Ovary (tissue), 9 donors: ENCODE data around the gene BRAT1. TPM values are rescaled to one million over a fixed set of nuclear protein-coding genes. Genes with fewer than 3 reads are reported as not detected.

ENCODE experiments used
- DNase-seq, 5 donors: peaks; one replicate each; pipeline ENCODE4 v3.0.0-alpha.2; 2019 to 2020
- H3K27ac ChIP-seq, 2 donors: fragments of 200-600 bp; one replicate each; pipeline versions ENCODE4 v1.5.1 to v1.8.0; 2019 to 2022
- H3K27me3 ChIP-seq: fragments of 200-600 bp; one replicate; pipeline ENCODE4 v1.8.0; 2022
- H3K36me3 ChIP-seq: fragments of 200-600 bp; sonication (generic); one replicate; pipeline ENCODE4 v1.5.1; 2019
- H3K4me1 ChIP-seq: one replicate; pipeline ENCODE4 v1.8.1; 2013; ENCODE audit warnings: mild to moderate bottlenecking, moderate library complexity; ENCODE audit not compliant: insufficient read depth
- H3K4me3 ChIP-seq: fragments of 200-600 bp; sonication (generic); one replicate; pipeline ENCODE4 v1.5.1; 2017
- H3K9me3 ChIP-seq, 2 donors: fragments of 200-600 bp in 1 of 2; sonication (generic) in 1 of 2; one replicate each; pipeline versions ENCODE4 v1.5.1 to v1.8.1; 2013 to 2019; ENCODE audit warnings: mild to moderate bottlenecking in 1 of 2, moderate library complexity in 1 of 2
- CTCF ChIP-seq, 3 donors: fragments of 450-650 bp in 2 of 3; fragments of 200-600 bp in 1 of 3; IDR thresholded peaks; one replicate each; pipeline versions ENCODE4 v1.5.1 to v1.8.0; 2016 to 2022; ENCODE audit warnings: antibody characterized with exemption in 3 of 3, mild to moderate bottlenecking in 1 of 3
- EP300 ChIP-seq: sonication (generic); formaldehyde crosslinking; IDR thresholded peaks from one replicate; pipeline ENCODE4 v1.6.1; 2017; ENCODE audit warnings: antibody characterized with exemption
- POLR2A ChIP-seq: fragments of 450-650 bp; IDR thresholded peaks from one replicate; pipeline ENCODE4 v1.6.1; 2017; ENCODE audit warnings: antibody characterized with exemption, mild to moderate bottlenecking, moderate library complexity
- WGBS, 3 donors: extraction: QIAGEN DNeasy Blood & Tissue Kit in 1 of 3; methylation state at CpG; one replicate each; pipeline versions ENCODE4 v1.1.5 to v1.1.7; 2013 to 2017; 5-methylcytosine and 5-hydroxymethylcytosine counted together
- intact Hi-C, 4 donors: fragments of 100-400 bp; cut with DNase I; formaldehyde crosslinking; loops; one replicate each; pipeline versions ENCODE4 v1.11.0 to v1.15.1; 2022 to 2023
- polyA plus RNA-seq, 2 donors: library from polyadenylated mRNA; stranded (reverse); fragments of 200-250 nt in 1 of 2; fragments of 350-450 nt in 1 of 2; fragmentation: Illumina TruSeq in 1 of 2; extraction: RNeasy Lipid Tissue Mini Kit (QIAGEN cat#74804) in 1 of 2; gene quantifications; one replicate each; pipeline ENCODE4 v1.2.3, GENCODE V29; 2013 to 2014
- total RNA-seq, 7 donors: library from RNA; depleted of rRNA in 2 of 7; stranded (reverse); fragments of >200 nt in 2 of 7; fragmentation: NEBNext Ultra II Directional in 3 of 7; extraction: Animal tissue kit (Norgen Biotek cat#: 25700) in 3 of 7; gene quantifications; one replicate each; pipeline versions ENCODE4 v1.1.0 to v1.2.4, GENCODE V29; 2016 to 2023
- donor health status: DM: no; HTN: no; CAD: no; lungs with moderate emphysema.
- donor health status: DM: no; HTN: no; CAD: no.
- donor health status: Bipolar disorder and iron deficiency.
- donor health status: DM: yes; HTN: yes; CAD: no.
- donor health status: DM: no; HTN: no; CAD: no.
- donor health status: DM: yes; HTN: yes; CAD: no.

The BRAT1 gene
- total and polyA plus RNA-seq, 9 donors: 1.3 to 39.1 (median 30.2) TPM

GRCh38 chr7:2553108-2553507, 2.2 kb downstream of the BRAT1 start:
- DNase-seq: no peak
- intact Hi-C loops: loop anchor here in 2 of 4 donors (2.0 to 10.0 kb wide), 3 partner anchors 64 to 312 kb away; partner anchors contain the start of gene TTYH3 (in 1 of the 2)
- WGBS, 3 donors: 92 to 97% (median 95%) methylated on average over 10 of the region's 10 CpGs
- TF ChIP-seq EP300 (no peak), POLR2A (no peak), CTCF (IDR thresholded peaks at IDR 0.05) (no peak)
- Histone ChIP-seq H3K27me3 (no peaks in the 10 kb centered on the region), H3K4me1 (peaks cover 9% of the 10 kb centered on the region), H3K9me3 (no peaks in the 10 kb centered on the region), H3K27ac (no peak overlapping the region), H3K36me3 (no peaks in the 10 kb centered on the region), H3K4me3 (no peak overlapping the region)

GRCh38 chr7:2551418-2551817, 3.9 kb downstream of the BRAT1 start:
- no peak for TF ChIP-seq EP300
- TF ChIP-seq POLR2A: no peak
- TF ChIP-seq CTCF (IDR thresholded peaks at IDR 0.05): no peak
- Histone ChIP-seq H3K27me3 (no peaks in the 10 kb centered on the region), H3K27ac (no peak overlapping the region), H3K36me3 (no peaks in the 10 kb centered on the region), H3K9me3 (no peaks in the 10 kb centered on the region), H3K4me1 (peaks cover 9% of the 10 kb centered on the region), H3K4me3 (no peak overlapping the region)
- DNase-seq: peak in 1 of 5 donors; percentile 44
- intact Hi-C loops: loop anchor here in 2 of 4 donors (10.0 kb wide), 2 partner anchors 83 to 313 kb away; partner anchors contain the start of gene TTYH3 (in 1 of the 2)
- WGBS, 3 donors: 52 to 84% (median 59%) methylated on average over 8 of the region's 8 CpGs

GRCh38 chr7:2546776-2547586, 8.3 kb downstream of the BRAT1 start:
- H3K4me1 ChIP-seq: no peaks in the 10 kb centered on the region
- H3K27me3 ChIP-seq: no peaks in the 10 kb centered on the region
- H3K27ac ChIP-seq: no peak overlapping the region
- intact Hi-C loops: no loop called here
- H3K36me3 ChIP-seq: no peaks in the 10 kb centered on the region
- DNase-seq: peak in 1 of 5 donors; percentile 26
- no peak overlapping the region for H3K4me3 ChIP-seq
- no peaks in the 10 kb centered on the region for H3K9me3 ChIP-seq
- TF ChIP-seq CTCF (IDR thresholded peaks at IDR 0.05): no peak
- TF ChIP-seq EP300: no peak
- no peak for TF ChIP-seq POLR2A
- 83 to 94% (median 91%) methylated on average over 31 of the region's 31 CpGs for WGBS, 3 donors

- DNase-seq: peak in 2 of 5 donors; percentile 1 to 28
- TF ChIP-seq CTCF (IDR thresholded peaks at IDR 0.05) (no peak), EP300 (no peak), POLR2A (no peak)
- no peaks in the 10 kb centered on the region for H3K4me1 ChIP-seq
- no peak overlapping the region for H3K27ac ChIP-seq
- intact Hi-C loops: no loop called here
- H3K27me3 ChIP-seq: no peaks in the 10 kb centered on the region
- 90 to 96% (median 91%) methylated on average over 20 of the region's 20 CpGs for WGBS, 3 donors
- no peaks in the 10 kb centered on the region for H3K9me3 ChIP-seq
- H3K4me3 ChIP-seq: no peak overlapping the region
- H3K36me3 ChIP-seq: no peaks in the 10 kb centered on the region
Observed at GRCh38 chr7:2545746-2546425, 9.4 kb downstream of the BRAT1 start.
